ENCODE measurements around the gene KRTAP10-12. TPM values are rescaled to one million over a fixed set of nuclear protein-coding genes. Genes with fewer than 3 reads are reported as not detected.

KRTAP10-12 gene
- total RNA-seq, 1 experiment from 2014 or later = not detected

DNA sequence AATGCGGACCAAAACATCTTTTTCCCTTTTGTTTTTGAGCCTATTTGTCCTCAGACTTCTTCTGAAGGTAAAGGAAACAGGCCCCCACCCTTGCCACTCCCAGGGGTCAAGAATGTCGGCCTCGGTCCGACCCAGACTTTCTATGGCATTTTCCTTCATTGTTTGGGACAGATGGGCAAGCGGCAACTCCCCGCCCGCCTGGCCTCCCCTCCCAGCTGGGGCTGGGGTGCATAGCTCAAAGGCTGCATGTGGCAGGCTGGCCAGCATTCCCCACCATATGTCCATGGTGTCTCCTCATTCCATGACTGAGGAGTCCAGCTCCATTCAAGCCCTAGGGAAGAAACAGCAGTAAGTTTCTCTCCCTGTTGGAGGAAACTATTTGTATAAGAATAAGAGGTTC, 43.8 kb downstream of the KRTAP10-12 start:
- H3K9me3 Mint-ChIP-seq = peaks cover 83% of the 10 kb centered on the region
- H3K4me3 Mint-ChIP-seq = no peak overlapping the region
- no peak for ATAC-seq
- TF ChIP-seq SOX15 (CRISPR knock-in tag; IDR thresholded peaks at IDR 0.05) (no peak), SMAD3 (CRISPR knock-in tag; IDR thresholded peaks at IDR 0.05; ENCODE audit: borderline replicate concordance) (no peak), IRF2 (CRISPR knock-in tag; IDR thresholded peaks at IDR 0.05; ENCODE audit: borderline replicate concordance, low read depth) (no peak), ATF1 (CRISPR knock-in tag; IDR thresholded peaks at IDR 0.05) (no peak), TP53 (CRISPR knock-in tag; IDR thresholded peaks at IDR 0.05) (no peak), CTCF (IDR thresholded peaks at IDR 0.05) (no peak)
- TF ChIP-seq, protein P1, sequence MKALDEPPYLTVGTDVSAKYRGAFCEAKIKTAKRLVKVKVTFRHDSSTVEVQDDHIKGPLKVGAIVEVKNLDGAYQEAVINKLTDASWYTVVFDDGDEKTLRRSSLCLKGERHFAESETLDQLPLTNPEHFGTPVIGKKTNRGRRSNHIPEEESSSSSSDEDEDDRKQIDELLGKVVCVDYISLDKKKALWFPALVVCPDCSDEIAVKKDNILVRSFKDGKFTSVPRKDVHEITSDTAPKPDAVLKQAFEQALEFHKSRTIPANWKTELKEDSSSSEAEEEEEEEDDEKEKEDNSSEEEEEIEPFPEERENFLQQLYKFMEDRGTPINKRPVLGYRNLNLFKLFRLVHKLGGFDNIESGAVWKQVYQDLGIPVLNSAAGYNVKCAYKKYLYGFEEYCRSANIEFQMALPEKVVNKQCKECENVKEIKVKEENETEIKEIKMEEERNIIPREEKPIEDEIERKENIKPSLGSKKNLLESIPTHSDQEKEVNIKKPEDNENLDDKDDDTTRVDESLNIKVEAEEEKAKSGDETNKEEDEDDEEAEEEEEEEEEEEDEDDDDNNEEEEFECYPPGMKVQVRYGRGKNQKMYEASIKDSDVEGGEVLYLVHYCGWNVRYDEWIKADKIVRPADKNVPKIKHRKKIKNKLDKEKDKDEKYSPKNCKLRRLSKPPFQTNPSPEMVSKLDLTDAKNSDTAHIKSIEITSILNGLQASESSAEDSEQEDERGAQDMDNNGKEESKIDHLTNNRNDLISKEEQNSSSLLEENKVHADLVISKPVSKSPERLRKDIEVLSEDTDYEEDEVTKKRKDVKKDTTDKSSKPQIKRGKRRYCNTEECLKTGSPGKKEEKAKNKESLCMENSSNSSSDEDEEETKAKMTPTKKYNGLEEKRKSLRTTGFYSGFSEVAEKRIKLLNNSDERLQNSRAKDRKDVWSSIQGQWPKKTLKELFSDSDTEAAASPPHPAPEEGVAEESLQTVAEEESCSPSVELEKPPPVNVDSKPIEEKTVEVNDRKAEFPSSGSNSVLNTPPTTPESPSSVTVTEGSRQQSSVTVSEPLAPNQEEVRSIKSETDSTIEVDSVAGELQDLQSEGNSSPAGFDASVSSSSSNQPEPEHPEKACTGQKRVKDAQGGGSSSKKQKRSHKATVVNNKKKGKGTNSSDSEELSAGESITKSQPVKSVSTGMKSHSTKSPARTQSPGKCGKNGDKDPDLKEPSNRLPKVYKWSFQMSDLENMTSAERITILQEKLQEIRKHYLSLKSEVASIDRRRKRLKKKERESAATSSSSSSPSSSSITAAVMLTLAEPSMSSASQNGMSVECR (CRISPR knock-in tag; IDR thresholded peaks at IDR 0.05; ENCODE audit: borderline replicate concordance) = no peak
- TF ChIP-seq, protein P2, sequence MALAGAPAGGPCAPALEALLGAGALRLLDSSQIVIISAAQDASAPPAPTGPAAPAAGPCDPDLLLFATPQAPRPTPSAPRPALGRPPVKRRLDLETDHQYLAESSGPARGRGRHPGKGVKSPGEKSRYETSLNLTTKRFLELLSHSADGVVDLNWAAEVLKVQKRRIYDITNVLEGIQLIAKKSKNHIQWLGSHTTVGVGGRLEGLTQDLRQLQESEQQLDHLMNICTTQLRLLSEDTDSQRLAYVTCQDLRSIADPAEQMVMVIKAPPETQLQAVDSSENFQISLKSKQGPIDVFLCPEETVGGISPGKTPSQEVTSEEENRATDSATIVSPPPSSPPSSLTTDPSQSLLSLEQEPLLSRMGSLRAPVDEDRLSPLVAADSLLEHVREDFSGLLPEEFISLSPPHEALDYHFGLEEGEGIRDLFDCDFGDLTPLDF (CRISPR knock-in tag; IDR thresholded peaks at IDR 0.05) = no peak
- H3K36me3 Mint-ChIP-seq = peaks cover 70% of the 10 kb centered on the region
- CTCF ChIA-PET = interaction anchor here (1.7 to 2.4 kb wide), 2 partner anchors 8 to 22 kb away, joined by 5 to 6 read pairs; no protein-coding TSS in a partner anchor
- no peak overlapping the region for H3K27ac Mint-ChIP-seq
- H3K27me3 Mint-ChIP-seq (ENCODE audit: low read depth) = peaks cover 24% of the 10 kb centered on the region
- DNase-seq (ENCODE audit: low spot score) = peak; percentile 10
- POLR2A ChIA-PET = no interaction called here
- peaks cover 21% of the 10 kb centered on the region for H3K4me1 Mint-ChIP-seq

- H3K4me1 Mint-ChIP-seq = peaks cover 14% of the 10 kb centered on the region; the same call in 1 of the 2 replicates
- no peak overlapping the region for H3K4me3 Mint-ChIP-seq
- H3K9me3 Mint-ChIP-seq = peaks cover 85% of the 10 kb centered on the region
- no peak for DNase-seq (ENCODE audit: low spot score)
- ChIA-PET CTCF (interaction anchor here (0.8 to 1.5 kb wide), 7 partner anchors 11 to 381 kb away, joined by 3 to 5 read pairs (median 4); partner anchors contain the start of gene TSPEAR), POLR2A (no interaction called here)
- H3K27me3 Mint-ChIP-seq (ENCODE audit: low read depth) = peaks cover 20% of the 10 kb centered on the region
- no peak for ATAC-seq
- peaks cover 73% of the 10 kb centered on the region for H3K36me3 Mint-ChIP-seq
- TF ChIP-seq MYBL2 (CRISPR knock-in tag; IDR thresholded peaks at IDR 0.05) (no peak), CREB1 (CRISPR knock-in tag; IDR thresholded peaks at IDR 0.05) (no peak), AR (CRISPR knock-in tag; IDR thresholded peaks at IDR 0.05) (no peak), TCF7 (CRISPR knock-in tag; IDR thresholded peaks at IDR 0.05; ENCODE audit: low read depth) (no peak)
- TF ChIP-seq, protein P3, sequence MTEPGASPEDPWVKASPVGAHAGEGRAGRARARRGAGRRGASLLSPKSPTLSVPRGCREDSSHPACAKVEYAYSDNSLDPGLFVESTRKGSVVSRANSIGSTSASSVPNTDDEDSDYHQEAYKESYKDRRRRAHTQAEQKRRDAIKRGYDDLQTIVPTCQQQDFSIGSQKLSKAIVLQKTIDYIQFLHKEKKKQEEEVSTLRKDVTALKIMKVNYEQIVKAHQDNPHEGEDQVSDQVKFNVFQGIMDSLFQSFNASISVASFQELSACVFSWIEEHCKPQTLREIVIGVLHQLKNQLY (CRISPR knock-in tag; IDR thresholded peaks at IDR 0.05) = no peak
- TF ChIP-seq, protein P4, sequence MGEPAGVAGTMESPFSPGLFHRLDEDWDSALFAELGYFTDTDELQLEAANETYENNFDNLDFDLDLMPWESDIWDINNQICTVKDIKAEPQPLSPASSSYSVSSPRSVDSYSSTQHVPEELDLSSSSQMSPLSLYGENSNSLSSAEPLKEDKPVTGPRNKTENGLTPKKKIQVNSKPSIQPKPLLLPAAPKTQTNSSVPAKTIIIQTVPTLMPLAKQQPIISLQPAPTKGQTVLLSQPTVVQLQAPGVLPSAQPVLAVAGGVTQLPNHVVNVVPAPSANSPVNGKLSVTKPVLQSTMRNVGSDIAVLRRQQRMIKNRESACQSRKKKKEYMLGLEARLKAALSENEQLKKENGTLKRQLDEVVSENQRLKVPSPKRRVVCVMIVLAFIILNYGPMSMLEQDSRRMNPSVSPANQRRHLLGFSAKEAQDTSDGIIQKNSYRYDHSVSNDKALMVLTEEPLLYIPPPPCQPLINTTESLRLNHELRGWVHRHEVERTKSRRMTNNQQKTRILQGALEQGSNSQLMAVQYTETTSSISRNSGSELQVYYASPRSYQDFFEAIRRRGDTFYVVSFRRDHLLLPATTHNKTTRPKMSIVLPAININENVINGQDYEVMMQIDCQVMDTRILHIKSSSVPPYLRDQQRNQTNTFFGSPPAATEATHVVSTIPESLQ (CRISPR knock-in tag; IDR thresholded peaks at IDR 0.05) = no peak
- TF ChIP-seq, protein P5, sequence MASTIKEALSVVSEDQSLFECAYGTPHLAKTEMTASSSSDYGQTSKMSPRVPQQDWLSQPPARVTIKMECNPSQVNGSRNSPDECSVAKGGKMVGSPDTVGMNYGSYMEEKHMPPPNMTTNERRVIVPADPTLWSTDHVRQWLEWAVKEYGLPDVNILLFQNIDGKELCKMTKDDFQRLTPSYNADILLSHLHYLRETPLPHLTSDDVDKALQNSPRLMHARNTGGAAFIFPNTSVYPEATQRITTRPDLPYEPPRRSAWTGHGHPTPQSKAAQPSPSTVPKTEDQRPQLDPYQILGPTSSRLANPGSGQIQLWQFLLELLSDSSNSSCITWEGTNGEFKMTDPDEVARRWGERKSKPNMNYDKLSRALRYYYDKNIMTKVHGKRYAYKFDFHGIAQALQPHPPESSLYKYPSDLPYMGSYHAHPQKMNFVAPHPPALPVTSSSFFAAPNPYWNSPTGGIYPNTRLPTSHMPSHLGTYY (CRISPR knock-in tag; IDR thresholded peaks at IDR 0.05) = no peak
- no peak overlapping the region for H3K27ac Mint-ChIP-seq
Measured at GRCh38 chr21:44741921-44742320, 44.9 kb downstream of the KRTAP10-12 start.
